SU-DHL-6 (cell line): ENCODE results near the gene CTSH.
"Not testable (repeated sequence)": the region's sequence is repeated elsewhere in the genome, so short reads cannot be mapped to it uniquely, and the experiment has no call there.

Source experiments
- H2AFZ ChIP-seq: fragments of 200-600 bp; sonication (generic); 2 replicates; pipeline ENCODE4 v1.6.1; 2014; ENCODE audit warnings: low read depth, mild to moderate bottlenecking, moderate library complexity, mixed read lengths, antibody characterized with exemption, low read length; ENCODE audit not compliant: severe bottlenecking
- H3F3A ChIP-seq: fragments of 200-600 bp; shearing (Covaris generic); 2 replicates; pipeline ENCODE4 v1.6.0; 2016; ENCODE audit warnings: antibody characterized with exemption, mild to moderate bottlenecking; ENCODE audit not compliant: insufficient read depth
- H3K27ac ChIP-seq: fragments of 200-600 bp; sonication (generic); 2 replicates; pipeline ENCODE4 v1.5.1; 2016; ENCODE audit warnings: low read depth, mild to moderate bottlenecking, low read length, moderate library complexity, mixed read lengths
- H3K27me3 ChIP-seq: fragments of 200-600 bp; sonication (generic), shearing (Covaris generic); 2 replicates; pipeline ENCODE4 v1.6.0; 2014; ENCODE audit warnings: mild to moderate bottlenecking, low read length
- H3K36me3 ChIP-seq: fragments of 200-600 bp; sonication (generic); 2 replicates; pipeline ENCODE4 v1.6.1; 2014; ENCODE audit warnings: mild to moderate bottlenecking, low read length, mixed read lengths
- H3K4me2 ChIP-seq: fragments of 300-600, 200-600 bp; shearing (Covaris generic), sonication (generic); 2 replicates; pipeline ENCODE4 v1.6.0; 2014; ENCODE audit warnings: low read length, low read depth, mild to moderate bottlenecking; ENCODE audit not compliant: poor library complexity, severe bottlenecking
- H3K4me3 ChIP-seq: fragments of 200-600 bp; sonication (generic); 2 replicates; pipeline ENCODE4 v1.5.1; 2014; ENCODE audit warnings: antibody characterized with exemption, low read length, mild to moderate bottlenecking, mixed read lengths; ENCODE audit not compliant: insufficient read depth, poor library complexity, severe bottlenecking
- H3K79me2 ChIP-seq: fragments of 200-600 bp; sonication (generic); 2 replicates; pipeline ENCODE4 v1.6.1; 2014; ENCODE audit warnings: mild to moderate bottlenecking, low read length, moderate library complexity; ENCODE audit not compliant: insufficient read depth
- H3K9ac ChIP-seq: fragments of 200-600 bp; sonication (generic); 2 replicates; pipeline ENCODE4 v1.7.0; 2014; ENCODE audit warnings: mild to moderate bottlenecking, low read length
- H3K9me2 ChIP-seq: fragments of 200-600 bp; sonication (generic); replicated peaks from 2 replicates; pipeline ENCODE4 v1.6.1; 2014; ENCODE audit warnings: low read length; ENCODE audit not compliant: insufficient read depth
- H3K9me3 ChIP-seq: fragments of 200-600 bp; sonication (generic); 2 replicates; pipeline ENCODE4 v1.6.1; 2014; ENCODE audit warnings: low read length, mixed read lengths; ENCODE audit not compliant: insufficient read depth
- H4K20me1 ChIP-seq: fragments of 200-600 bp; sonication (generic); 2 replicates; pipeline ENCODE4 v1.6.1; 2014; ENCODE audit warnings: low read depth, mild to moderate bottlenecking, antibody characterized with exemption, low read length, moderate library complexity, mixed read lengths
- EZH2phosphoT487 ChIP-seq: fragments of 200-600 bp; sonication (generic), shearing (Covaris generic); conservative IDR thresholded peaks from 2 replicates; pipeline ENCODE4 v1.6.1; 2018; ENCODE audit warnings: mild to moderate bottlenecking, antibody characterized with exemption, low read length, moderate library complexity, mixed read lengths
- TF ChIP-seq, protein P1 (sequence below): fragments of 200-600 bp; sonication (generic); IDR thresholded peaks from one replicate; pipeline ENCODE4 v1.5.1; 2017; ENCODE audit warnings: antibody characterized with exemption, mild to moderate bottlenecking, low read length, moderate library complexity; ENCODE audit not compliant: insufficient read depth, poor library complexity, severe bottlenecking

The CTSH gene

DNA sequence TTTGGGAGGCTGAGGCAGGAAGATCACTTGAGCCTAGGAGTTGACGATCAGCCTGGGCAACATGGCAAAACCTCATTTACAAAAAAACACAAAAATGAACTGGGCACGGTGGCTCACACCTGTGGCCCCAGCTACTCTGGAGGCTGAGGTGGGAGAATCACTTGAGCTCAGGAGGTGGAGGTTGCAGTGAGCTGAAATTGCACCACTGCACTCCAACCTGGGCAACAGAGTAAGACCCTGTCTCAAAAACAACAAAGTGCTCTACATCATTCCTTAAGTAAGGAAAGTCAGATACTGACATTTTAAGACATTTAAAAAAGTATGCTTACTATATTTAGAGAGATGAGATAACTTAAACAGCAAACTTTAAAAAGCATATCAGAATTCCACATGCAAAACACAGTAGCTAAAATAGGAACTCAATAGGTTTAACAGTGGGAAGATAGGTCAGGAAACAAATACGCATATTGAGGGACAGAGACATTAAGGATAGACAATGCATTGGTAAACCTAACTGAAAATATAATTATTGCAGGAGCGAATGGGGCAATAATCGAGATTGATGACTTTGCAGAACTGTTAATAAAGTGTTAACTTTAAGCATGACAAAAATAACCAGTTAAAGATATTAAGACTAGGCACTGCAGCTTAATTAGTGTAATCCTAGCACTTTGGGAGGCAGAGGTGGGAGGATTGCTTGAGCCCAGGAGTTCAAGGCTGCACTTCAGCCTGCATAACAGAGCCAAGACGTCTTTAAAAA lies 40.1 kb downstream of the CTSH start:
- Histone ChIP-seq H3K9ac (no peak overlapping the region), H3K27me3 (no peaks in the 10 kb centered on the region), H4K20me1 (peaks cover 10% of the 10 kb centered on the region), H3K36me3 (peaks cover 31% of the 10 kb centered on the region), H3F3A (peaks cover 40% of the 10 kb centered on the region), H3K4me3 (no peak overlapping the region), H2AFZ (no peak overlapping the region), H3K9me2 (no peaks in the 10 kb centered on the region), H3K9me3 (no peaks in the 10 kb centered on the region), H3K79me2 (0 out of 2 replicates have a peak, but pooled peaks cover 6% of the 10 kb centered on the region), H3K4me2 (no peak overlapping the region), H3K27ac (no peak overlapping the region)
- no peak for TF ChIP-seq EZH2phosphoT487
- TF ChIP-seq, protein P1, sequence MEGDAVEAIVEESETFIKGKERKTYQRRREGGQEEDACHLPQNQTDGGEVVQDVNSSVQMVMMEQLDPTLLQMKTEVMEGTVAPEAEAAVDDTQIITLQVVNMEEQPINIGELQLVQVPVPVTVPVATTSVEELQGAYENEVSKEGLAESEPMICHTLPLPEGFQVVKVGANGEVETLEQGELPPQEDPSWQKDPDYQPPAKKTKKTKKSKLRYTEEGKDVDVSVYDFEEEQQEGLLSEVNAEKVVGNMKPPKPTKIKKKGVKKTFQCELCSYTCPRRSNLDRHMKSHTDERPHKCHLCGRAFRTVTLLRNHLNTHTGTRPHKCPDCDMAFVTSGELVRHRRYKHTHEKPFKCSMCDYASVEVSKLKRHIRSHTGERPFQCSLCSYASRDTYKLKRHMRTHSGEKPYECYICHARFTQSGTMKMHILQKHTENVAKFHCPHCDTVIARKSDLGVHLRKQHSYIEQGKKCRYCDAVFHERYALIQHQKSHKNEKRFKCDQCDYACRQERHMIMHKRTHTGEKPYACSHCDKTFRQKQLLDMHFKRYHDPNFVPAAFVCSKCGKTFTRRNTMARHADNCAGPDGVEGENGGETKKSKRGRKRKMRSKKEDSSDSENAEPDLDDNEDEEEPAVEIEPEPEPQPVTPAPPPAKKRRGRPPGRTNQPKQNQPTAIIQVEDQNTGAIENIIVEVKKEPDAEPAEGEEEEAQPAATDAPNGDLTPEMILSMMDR: no peak

DNA sequence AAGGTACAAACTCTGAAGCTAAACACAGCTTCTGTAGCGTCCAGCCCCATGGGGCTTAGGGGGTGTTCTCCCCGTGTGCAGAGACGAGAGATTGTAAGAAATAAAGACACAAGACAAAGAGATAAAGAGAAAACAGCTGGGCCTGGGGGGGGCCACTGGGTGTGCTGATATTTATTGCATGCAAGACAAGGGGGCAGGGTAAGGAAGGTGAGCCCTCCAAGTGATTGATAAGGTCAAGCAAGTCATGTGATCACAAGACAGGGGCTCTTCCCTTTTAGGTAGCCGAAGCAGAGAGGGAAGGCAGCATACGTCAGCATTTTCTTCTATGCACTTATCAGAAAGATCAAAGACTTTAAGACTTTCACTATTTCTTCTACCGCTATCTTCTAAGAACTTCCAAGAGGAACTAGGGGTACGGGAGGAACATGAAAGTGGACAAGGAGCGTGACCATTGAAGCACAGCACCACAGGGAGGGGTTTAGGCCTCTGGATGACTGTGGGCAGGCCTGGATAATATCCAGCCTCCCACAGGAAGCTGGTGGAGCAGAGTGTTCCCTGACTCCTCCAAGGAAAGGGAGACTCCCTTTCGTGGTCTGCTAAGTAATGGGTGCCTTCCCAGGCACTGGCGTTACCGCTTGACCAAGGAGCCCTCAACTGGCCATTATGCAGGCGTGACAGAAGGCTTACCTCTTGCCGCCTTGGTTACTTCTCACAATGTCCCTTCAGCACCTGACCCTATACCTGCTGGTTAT lies 42.4 kb downstream of the CTSH start:
- H3K36me3 ChIP-seq: peaks cover 42% of the 10 kb centered on the region
- not testable (repeated sequence) for H3K4me3 ChIP-seq, H3K9me2 ChIP-seq, H3K9ac ChIP-seq, H3K4me2 ChIP-seq, H2AFZ ChIP-seq, H3K27me3 ChIP-seq, H3K27ac ChIP-seq, H3K9me3 ChIP-seq
- H3K79me2 ChIP-seq: peaks cover 11% of the 10 kb centered on the region; the same call in 1 of the 2 replicates
- H3F3A ChIP-seq: peaks cover 25% of the 10 kb centered on the region
- peaks cover 12% of the 10 kb centered on the region for H4K20me1 ChIP-seq

DNA sequence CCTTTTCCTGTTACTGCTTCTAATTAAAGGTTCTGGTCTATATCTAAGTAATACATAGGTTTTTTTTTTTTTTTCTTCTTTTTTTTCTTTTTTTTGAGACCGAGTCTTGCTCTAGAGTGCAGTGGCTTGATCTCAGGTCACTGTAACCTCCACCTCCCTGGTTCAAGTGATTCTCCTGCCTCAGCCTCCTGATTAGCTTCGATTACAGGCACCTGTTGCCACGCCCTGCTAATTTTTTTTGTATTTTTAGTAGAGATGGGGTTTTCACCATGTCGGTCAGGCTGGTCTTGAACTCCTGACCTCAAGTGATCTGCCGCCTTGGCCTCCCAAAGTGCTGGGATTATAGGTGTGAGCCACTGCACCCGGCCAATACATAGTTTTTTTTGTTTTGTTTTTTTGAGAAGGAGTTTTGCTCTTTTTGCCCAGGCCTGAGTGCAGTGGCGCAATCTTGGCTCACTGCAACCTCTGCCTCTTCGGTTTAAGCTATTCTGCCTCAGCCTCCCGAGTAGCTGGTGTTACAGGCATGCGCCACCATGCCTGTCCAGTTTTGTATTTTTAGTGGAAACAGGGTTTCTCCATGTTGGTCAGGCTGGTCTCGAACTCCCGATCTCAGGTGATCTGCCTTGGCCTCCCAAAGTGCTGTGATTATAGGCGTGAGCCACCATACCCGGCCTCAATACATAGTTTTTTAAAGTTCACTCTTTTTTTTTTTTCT lies 43.9 kb downstream of the CTSH start:
- H3K27me3 ChIP-seq, H2AFZ ChIP-seq, H3K9me3 ChIP-seq, H3K9ac ChIP-seq, H3K27ac ChIP-seq, H3K4me2 ChIP-seq, H3K9me2 ChIP-seq, H4K20me1 ChIP-seq, H3K4me3 ChIP-seq: not testable (repeated sequence)
- Histone ChIP-seq H3K36me3 (peaks cover 43% of the 10 kb centered on the region), H3F3A (peaks cover 15% of the 10 kb centered on the region), H3K79me2 (peaks cover 11% of the 10 kb centered on the region; the same call in 1 of the 2 replicates)

DNA sequence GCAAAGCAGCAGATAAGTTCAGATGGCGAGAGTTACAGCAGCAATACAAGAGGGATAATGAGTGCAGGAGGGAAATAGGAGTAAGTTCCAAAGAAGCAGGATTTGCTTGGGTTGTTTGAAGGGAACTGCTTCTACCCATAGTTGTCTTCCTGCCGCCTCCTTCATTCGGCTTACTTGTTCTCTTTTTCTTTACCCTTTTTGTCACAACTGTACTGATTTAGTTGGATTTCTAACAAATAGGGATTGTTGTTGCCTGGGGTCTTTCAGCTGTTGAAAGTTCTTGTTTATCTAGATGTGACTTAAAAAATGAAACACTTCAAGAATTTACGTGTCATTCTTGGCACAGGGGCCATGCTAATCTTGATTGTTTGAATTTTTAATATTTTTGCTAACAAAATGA lies 46.3 kb downstream of the CTSH start:
- Histone ChIP-seq H3K4me2 (no peak overlapping the region), H3F3A (peaks cover 11% of the 10 kb centered on the region), H3K9me2 (no peaks in the 10 kb centered on the region), H3K27ac (no peak overlapping the region), H3K36me3 (peaks cover 51% of the 10 kb centered on the region), H4K20me1 (peaks cover 5% of the 10 kb centered on the region), H3K9ac (no peak overlapping the region), H3K27me3 (no peaks in the 10 kb centered on the region), H2AFZ (no peak overlapping the region), H3K9me3 (no peaks in the 10 kb centered on the region), H3K4me3 (no peak overlapping the region), H3K79me2 (peaks cover 11% of the 10 kb centered on the region)
- TF ChIP-seq, protein P1: no peak
- TF ChIP-seq EZH2phosphoT487: no peak
